GM19438 (cell line): ENCODE data around the gene KRT4.
"Not testable (repeated sequence)": the region's sequence is repeated elsewhere in the genome, so short reads cannot be mapped to it uniquely, and the experiment has no call there.

Source experiments
- ATAC-seq: cut with Tn5 transposase; IDR thresholded peaks from one replicate; pipeline ENCODE4 v1.9.1; 2021; ENCODE audit warnings: low read depth; ENCODE audit not compliant: unreplicated experiment

KRT4 gene

DNA sequence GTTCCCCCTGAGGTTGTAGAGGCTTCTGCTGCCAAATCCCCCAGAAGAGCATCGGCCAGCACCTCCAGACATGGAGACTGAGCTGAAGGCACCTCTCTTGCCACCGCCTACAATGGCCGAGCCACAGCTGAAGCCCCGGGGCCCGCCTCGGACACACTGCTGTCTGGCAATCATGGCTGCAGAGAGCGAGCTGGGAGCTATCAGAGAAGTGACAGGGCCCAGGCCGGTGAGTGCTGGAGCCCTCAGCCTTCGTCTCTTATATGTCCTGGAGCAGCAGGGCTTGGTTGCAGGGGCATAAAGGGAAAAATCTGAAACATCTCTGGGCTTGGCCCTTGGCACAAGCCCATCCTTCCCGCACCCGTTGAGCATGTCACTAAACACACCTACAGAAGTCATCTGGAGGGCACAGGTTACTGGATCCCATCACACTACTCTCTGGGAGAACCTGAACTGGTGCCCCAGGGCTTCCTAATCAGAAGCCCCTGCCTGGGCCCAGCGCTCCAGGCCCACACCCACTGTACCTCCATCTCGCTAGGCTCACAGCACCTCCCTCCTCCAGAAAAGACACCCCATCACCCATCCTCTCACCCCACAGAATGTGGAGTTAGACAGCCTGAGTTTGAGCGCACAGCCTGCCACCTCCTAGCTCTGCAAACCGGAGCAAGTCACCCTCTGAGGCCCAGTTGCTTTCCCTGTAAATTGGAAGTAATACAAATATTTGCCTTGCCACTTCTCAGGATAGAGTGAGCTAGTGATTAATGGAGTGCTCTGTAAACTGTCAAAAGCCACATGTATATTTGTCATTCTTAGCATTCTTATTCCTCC lies at the start of gene KRT4:
Gene KRT4 (minus strand): TSS at position 232 of the 825 bp plus-strand sequence. CDS start 58 bp downstream, at position 174.
- ATAC-seq, result no peak

DNA sequence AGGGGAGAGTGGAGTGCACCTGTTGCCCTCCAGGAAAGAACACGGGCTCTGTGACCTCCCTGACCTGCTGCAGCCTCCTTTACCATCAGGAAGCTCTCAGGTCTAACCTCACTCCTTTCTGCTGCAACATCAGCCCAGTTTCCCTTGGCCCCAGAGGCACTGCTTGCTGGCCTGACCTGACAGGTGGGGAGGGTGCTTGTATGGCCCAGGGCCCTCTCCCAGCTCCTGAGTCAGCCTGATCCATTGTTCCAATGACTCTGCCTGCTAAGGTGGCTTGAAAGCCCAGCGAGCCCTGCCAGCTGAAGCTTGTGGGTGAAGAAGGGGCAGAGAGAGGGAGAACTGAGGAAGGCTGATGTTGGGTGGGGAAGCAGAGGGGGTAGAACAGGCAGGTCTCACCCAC lies 48.1 kb upstream of the KRT4 start:
- ATAC-seq, result no peak

DNA sequence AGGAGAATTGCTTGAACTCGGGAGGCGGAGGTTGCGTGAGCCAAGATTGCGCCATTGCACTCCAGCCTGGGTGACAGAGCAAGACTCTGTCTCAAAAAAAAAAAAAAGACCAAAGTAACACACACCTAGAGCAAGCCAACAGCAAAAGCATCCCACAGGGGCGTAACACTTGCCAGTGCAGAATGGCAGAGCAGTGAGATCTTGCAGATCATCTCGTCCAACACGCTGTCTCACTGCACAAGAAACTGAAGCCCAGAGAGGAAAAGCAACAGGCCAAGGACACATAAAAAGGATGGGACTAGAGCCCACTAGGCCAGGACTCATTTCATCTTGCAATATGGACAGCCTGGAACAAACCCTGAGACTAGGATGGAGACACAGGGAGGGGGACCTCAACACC lies 47.6 kb upstream of the KRT4 start:
- no peak for ATAC-seq

DNA sequence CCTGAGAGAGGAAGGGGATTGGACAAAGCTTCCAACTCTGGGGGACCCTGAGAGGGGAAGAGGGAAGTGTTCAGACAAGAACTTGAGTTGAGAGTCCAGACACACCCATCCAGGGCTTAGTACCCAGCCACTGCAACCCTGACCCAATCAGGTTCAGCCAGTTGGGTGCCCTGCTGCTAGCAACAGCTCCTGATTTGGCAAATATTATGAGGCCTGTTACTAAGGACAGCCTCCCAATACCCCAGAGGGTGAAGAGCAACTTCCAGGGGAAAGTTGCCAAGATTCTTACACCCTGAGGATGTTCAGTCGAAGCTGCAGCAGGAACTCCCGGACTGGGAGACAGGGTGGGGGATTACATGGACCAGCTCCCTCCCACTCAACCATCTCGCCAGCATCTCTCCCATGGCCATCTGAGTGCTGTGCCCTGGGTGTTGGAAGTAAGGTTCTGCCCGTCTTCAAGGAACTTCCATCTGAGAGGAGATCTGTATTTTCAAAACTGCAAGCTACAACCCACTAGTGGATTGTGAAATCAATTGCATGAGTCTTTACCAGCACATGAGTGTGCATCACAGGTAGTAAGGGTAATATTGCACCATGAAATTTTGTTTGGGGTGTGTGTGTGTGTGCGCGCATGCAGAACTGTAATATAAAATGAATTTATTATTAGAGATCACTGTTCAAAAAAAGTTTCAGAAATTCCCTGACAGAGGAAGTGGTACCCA lies 46.3 kb upstream of the KRT4 start:
- no peak for ATAC-seq

- ATAC-seq, result no peak
Observed at GRCh38 chr12:52857500-52857899, 43.6 kb upstream of the KRT4 start.

DNA sequence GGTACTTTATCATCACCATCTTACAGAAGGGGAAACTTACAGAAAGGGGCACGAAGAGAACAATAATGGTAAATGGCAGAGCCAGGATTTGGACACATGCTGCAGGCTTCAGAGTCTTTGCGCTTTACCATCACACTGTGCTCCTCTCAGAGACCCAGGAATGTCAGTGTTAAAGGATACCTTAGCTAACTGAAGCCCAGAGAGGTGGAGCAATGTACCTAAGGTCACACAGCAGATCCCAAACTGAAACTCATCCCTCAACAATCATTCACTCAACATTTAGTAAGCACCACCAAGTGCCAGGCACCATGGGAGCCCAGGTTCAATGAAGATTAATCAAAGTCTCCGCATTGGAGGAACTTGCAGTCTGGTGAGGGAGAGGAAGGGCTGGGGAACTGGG lies 42.9 kb upstream of the KRT4 start:
- no peak for ATAC-seq

GRCh38 chr12:52856077-52856476 lies 42.2 kb upstream of the KRT4 start:
- not testable (repeated sequence) for ATAC-seq

DNA sequence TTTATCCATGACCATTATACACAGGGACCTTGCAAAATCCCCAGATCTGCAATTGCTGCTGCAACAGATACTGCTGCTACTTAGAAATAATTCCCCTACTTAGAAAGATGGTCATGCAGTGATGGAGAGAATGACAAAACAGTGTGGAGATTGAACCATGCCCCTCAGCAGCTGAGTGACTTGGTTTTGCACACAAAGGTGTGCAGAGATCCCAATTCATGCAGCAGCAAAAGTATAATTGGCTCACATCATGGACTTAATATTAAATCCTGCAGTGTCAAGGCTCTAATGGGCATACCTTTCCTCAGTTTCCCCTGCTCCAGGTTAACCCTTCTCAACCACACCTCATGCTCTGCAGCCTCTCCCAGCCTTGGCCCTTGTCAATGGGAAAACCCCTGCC lies 37.9 kb upstream of the KRT4 start:
- no peak for ATAC-seq

- no peak for ATAC-seq
Observed at GRCh38 chr12:52850681-52851080, 36.8 kb upstream of the KRT4 start.

DNA sequence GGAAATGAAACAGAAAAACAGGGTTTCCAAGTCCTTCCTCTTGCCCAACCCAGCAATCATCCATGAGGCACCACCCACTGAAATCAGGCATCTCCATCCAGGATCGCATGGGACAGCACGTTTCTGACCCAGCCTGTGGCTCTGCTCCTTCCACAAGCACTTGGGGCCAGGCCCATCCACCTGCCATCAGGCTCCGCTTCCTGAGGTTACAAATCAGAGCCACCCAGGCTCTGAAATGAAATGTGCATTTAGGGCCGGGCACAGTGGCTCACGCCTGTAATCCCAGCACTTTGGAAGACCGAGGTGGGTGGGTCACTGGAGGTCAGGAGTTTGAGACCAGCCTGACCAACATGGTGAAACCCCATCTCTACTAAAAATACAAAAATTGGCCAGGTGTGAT lies 35.6 kb upstream of the KRT4 start:
- no peak for ATAC-seq

DNA sequence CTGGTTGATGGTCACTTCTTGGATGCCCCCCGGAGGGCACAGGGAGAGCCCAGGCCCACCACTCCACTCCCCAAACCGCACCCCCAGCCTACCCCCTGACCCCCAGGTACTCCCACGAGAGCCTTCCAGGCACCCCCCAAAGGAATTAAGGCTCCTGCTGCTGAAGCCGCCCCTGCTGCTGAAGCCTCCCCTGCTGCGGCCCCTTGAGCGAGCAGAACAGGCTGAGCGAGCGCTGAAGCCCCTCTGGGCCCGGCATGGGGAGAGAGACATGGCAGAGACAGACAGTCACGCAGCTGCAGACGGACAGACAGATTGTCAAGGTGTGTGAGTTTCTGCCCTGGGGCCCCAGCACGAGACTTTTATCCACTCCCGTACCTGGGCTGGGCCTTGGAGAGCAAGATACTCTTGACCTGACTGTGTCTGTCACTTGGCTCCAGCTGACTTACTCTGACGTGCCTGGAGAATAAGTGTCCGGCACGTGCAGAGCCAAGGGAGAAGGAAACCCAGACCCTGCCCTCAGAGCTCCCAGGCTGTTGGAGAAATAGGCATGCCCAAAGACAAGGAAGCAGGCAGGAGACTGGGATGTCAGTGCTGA lies 34.8 kb upstream of the KRT4 start, which contains the start of gene KRT78:
Gene KRT78 (minus strand): TSS at position 334 of the 595 bp plus-strand sequence. CDS start 64 bp downstream, at position 270.
- no peak for ATAC-seq

DNA sequence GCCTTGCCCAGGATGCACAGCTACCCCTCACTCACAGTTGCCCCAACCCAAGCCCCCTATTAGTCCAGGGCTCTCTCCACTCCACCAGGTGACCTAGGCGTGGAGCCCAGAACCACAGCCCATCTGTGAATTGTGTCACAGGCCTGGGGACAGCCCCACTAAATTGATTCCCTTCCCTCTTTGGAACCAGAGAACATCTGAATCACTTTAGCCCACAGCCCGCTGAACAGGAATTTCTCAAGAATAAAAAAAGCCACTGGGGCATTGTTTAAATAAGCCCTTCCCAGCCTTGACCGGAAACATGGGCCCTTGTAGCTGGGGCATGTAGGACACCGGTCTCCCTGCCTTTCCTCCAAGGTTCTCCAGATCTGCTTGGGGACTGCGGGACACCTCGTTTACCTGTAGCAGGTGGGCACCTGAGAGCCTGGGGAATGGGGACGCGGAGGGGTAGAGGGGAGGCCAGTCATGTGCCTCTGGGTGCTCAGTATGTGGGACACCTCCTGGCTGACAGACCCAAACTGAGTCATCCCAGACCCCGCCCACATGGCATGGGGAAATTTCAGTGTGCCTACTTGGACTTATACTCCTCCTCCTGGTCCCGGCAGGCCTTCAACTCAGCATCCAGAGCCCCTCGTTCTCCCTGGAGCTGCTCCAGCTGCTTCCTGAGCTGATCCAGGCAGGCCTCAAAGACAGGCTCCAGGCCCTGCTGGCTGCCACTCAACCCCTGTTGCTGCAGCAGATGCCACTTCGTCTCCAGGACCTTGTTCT lies 33.6 kb upstream of the KRT4 start:
- no peak for ATAC-seq

DNA sequence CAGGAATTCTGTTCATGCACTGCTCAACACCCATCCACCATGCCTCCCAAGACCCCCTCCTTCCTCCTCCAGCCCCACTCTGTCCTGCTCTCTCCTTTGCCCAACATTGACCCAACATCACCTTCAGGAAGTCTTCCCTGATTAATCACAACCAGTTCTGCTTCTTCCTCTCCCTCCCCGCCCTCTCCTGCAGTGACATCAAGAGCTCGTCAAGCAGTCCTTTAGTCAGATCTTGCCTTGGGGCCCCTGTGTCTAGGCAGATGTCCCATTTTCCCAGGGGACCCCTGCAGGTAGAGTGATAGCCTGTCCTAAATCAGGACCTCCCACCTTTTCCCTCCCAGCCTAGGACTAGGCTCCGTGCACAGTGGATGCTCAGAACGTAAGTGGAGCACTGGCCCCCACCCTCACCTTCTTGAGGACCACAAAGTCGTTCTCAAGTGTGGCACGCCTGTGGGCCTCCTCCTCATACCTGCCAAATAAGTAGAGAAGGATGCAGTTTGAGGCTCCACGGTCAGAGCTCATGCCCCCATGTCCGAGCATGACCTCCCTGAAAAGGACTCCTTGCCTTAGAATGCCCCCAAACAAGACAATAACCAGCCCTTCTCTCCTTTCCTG lies 32.5 kb upstream of the KRT4 start:
- no peak for ATAC-seq

- no peak for ATAC-seq
Observed at GRCh38 chr12:52845946-52846345, 32.0 kb upstream of the KRT4 start.

DNA sequence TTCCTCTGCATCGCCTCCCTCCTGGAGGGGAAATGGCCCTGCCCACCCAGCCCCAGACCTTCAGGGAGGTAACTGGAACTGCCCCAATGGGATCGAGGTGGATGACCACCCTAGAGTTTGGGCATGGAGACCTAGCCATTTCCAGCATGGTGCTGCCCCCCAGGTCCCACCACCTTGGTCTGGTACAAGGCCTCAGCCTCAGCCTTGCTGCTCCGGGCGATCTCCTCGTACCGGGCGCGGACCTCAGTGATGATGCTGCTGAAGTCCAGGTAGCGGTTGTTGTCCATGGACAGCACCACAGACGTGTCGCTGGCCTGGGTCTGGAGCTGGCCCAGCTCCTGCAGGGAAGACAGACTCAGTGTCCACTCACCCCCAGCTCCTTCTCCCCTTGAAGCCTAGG lies 30.5 kb upstream of the KRT4 start:
- ATAC-seq, result no peak

DNA sequence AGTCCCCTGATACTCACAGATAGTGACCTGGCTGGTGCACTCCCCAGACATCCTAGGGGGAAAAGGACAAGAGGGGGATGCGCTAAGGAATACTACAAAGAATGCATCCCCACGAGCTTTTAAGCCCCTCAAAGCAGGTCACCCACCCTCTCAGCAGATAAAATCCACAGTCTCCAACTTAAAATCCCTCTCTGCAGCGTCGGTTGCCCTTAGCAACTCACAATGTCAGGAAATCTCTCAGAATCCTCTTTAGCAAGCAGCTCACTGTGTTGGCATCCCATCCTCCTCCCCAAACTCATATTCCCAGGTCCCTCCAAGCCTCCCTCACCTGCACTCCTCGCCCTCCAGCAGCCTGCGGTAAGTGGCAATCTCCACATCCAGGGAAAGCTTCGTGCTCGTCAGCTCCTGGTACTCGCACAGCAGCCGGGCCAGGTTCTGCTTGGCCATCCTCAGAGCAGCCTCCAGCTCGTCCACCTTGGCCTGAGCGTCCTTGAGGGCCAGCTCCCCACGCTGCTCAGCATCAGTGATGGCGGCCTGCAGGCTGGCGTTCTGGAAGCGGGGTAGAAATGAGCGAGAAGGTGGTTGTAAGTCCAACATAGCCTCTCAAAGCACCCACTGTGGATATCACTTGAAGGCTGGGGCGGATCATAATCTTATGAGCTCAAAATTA lies 25.7 kb upstream of the KRT4 start:
- no peak for ATAC-seq

DNA sequence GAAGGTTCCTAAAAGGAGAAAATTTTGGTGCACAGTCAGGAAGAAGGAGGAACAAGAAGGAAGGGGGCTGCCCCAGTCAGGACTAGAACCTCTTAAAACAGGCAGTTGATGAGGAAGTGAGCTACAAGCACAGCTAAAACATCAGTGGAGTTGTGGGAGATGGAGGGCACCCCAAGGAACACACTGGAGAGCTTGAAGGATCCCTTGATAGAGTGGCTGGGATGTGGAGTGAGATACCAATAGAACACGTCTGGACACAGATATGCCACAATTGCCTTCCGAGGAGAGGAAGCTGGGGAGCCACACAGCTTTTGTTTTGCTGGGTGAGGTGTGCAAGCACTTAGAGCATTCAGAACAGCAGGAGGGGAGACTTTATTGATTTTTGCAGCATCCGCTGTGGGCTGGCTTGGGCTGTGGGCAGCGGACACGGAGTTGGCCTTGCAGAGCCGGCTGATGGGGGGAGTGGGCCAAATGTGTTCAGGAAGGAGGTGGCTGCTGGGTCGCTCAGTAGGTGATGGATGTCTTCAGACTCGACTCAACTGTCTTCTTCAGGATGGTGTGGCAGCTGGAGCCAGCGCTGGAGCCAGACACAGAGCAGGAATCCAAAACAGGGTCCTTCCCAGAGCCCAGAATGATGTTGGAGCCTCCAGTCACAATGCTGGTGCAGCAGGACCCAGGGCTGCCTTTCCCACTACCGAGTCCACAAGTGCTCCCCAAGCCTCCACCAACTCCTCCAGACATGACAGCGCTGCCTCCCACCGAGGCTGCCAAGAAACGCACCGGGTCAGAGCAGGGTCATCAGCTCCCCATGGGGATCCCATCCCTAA lies 24.9 kb upstream of the KRT4 start:
- no peak for ATAC-seq

DNA sequence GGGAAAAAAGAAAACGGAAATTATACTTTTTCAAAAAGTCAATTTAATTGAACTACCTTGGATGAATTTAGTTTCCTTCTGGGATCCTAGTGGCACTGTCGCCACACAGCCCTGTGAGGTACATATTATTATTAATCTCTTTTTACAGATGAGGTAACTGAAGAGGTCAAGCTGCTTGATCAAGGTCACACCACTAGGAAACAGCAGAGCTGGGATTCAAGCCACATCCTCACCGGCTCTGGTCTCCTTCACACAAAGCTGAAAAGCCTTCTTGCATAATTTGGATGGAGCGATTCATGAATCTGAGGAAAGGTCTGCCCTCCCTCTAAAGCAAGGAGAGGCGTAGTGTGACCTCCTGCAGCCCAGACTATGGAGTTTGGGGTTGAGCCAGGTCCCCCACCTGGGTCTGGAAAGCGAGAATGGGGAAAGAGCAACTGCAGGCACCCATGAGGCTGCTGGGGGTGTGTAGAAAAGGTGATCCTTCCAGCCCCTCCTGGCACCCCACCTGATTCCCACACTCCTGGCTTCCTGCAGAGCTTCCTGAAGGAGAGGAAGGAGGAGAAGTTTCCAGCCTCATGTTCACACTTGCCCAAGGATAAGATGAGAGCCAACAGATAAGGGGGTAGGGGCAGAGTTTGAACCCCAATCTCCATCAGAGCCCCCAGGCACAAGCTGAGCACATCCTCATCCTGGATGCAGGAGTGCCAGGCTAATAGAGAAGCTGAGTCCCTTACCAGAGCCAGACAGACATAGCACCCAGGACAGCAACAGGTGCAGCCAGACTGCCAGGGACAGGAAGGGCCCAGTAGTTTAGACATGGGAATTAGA lies 24.1 kb upstream of the KRT4 start:
- ATAC-seq, result no peak
